Esophagus muscularis mucosa (tissue), 4 donors: ENCODE measurements around the gene SYNGR4. TPM values are rescaled to one million over a fixed set of nuclear protein-coding genes. Genes with fewer than 3 reads are reported as not detected.

Source experiments
- DNase-seq: peaks from one replicate; pipeline ENCODE4 v3.0.0-alpha.2; 2017; ENCODE audit errors: extremely low spot score
- H3K27ac ChIP-seq, 4 donors: fragments of 200-600 bp; sonication (generic); replicated peaks in 1 of 4; 1 replicate in 3 of 4; 2 replicates in 1 of 4; pipeline ENCODE4 v1.5.1; 2016 to 2019; ENCODE audit warnings: mild to moderate bottlenecking in 1 of 4
- H3K27me3 ChIP-seq, 4 donors: fragments of 200-600 bp; sonication (generic); one replicate each; pipeline versions ENCODE4 v1.5.1 to v1.6.0; 2016 to 2019
- H3K36me3 ChIP-seq, 4 donors: fragments of 200-600 bp; sonication (generic); one replicate each; pipeline ENCODE4 v1.5.1; 2016 to 2019
- H3K4me1 ChIP-seq, 4 donors: fragments of 200-600 bp; sonication (generic); one replicate each; pipeline ENCODE4 v1.5.1; 2016 to 2019
- H3K4me3 ChIP-seq, 4 donors: fragments of 200-600 bp; sonication (generic); 1 replicate in 2 of 4; 2 replicates in 2 of 4; pipeline ENCODE4 v1.5.1; 2016 to 2019; ENCODE audit warnings: mild to moderate bottlenecking in 4 of 4, moderate library complexity in 1 of 4
- H3K9me3 ChIP-seq, 4 donors: fragments of 200-600 bp; sonication (generic); 1 replicate in 3 of 4; 2 replicates in 1 of 4; pipeline ENCODE4 v1.5.1; 2016 to 2019
- CTCF ChIP-seq, 3 experiments: fragments of 200-600 bp in 2 of 3; fragments of 450-650 bp in 1 of 3; sonication (generic) in 2 of 3; IDR thresholded peaks; one replicate each; pipeline ENCODE4 v1.5.1; 2017 to 2019; ENCODE audit warnings: antibody characterized with exemption in 3 of 3, mild to moderate bottlenecking in 2 of 3, moderate library complexity in 1 of 3
- EP300 ChIP-seq: sonication (generic); formaldehyde crosslinking; IDR thresholded peaks from one replicate; pipeline ENCODE4 v1.6.1; 2017; ENCODE audit warnings: antibody characterized with exemption
- POLR2A ChIP-seq: fragments of 450-650 bp; IDR thresholded peaks from one replicate; pipeline ENCODE4 v1.6.1; 2017; ENCODE audit warnings: antibody characterized with exemption, moderate library complexity, mild to moderate bottlenecking, low read depth
- POLR2AphosphoS5 ChIP-seq, 2 donors: sonication (generic); formaldehyde crosslinking; IDR thresholded peaks; one replicate each; pipeline ENCODE4 v1.6.1; 2017; ENCODE audit warnings: antibody characterized with exemption in 2 of 2
- WGBS: methylation state at CpG from one replicate; pipeline ENCODE4 v1.1.5; 2018; 5-methylcytosine and 5-hydroxymethylcytosine counted together
- intact Hi-C: fragments of 100-400 bp; cut with DNase I; formaldehyde crosslinking; loops from one replicate; pipeline ENCODE4 v1.15.1; 2023
- total RNA-seq, 4 donors: library from RNA; depleted of rRNA; stranded (reverse); fragments of >200 nt; gene quantifications; one replicate each; pipeline versions ENCODE4 v1.1.0 to v1.2.1, GENCODE V29; 2016

Gene SYNGR4
- total RNA-seq, 4 donors from 2014 or later = not detected

GRCh38 chr19:48330012-48330681, 34.0 kb upstream of the SYNGR4 start:
- Histone ChIP-seq H3K27me3 (no peaks in the 10 kb centered on the region), H3K36me3 (peaks cover 8 to 37% (median 25%) of the 10 kb centered on the region in 4 donors), H3K9me3 (no peaks in the 10 kb centered on the region), H3K4me1 (peaks cover 54 to 78% (median 77%) of the 10 kb centered on the region in 4 donors), H3K4me3 (peak overlapping the region; percentile 41 to 56 (median 44)), H3K27ac (peak overlapping the region; percentile 72 to 80 (median 78))
- TF ChIP-seq POLR2A = no peak
- peak; percentile 35 to 48 for TF ChIP-seq POLR2AphosphoS5 (IDR thresholded peaks at IDR 0.05)
- no peak for DNase-seq
- intact Hi-C loops = no loop called here
- WGBS = 43% methylated on average over 27 of the region's 41 CpGs

- WGBS = 37% methylated on average over 6 of the region's 6 CpGs
- intact Hi-C loops = no loop called here
- peak overlapping the region; percentile 85 to 89 (median 88) for H3K27ac ChIP-seq
Observed at GRCh38 chr19:48332351-48332661, 31.9 kb upstream of the SYNGR4 start.

GRCh38 chr19:48332662-48333466, 31.3 kb upstream of the SYNGR4 start:
- TF ChIP-seq EP300 (no peak), POLR2AphosphoS5 (IDR thresholded peaks at IDR 0.05) (peak; percentile 91 to 92), POLR2A (no peak)
- under 1% methylated on average over 22 of the region's 25 CpGs for WGBS
- Histone ChIP-seq H3K36me3 (peaks cover 8 to 31% (median 20%) of the 10 kb centered on the region in 4 donors), H3K27ac (peak overlapping the region; percentile 85 to 89 (median 88)), H3K4me1 (peaks cover 33 to 53% (median 52%) of the 10 kb centered on the region in 4 donors), H3K4me3 (peak overlapping the region; percentile 51 to 58 (median 52)), H3K27me3 (no peaks in the 10 kb centered on the region), H3K9me3 (no peaks in the 10 kb centered on the region)
- DNase-seq = peak; percentile 98
- intact Hi-C loops = no loop called here

More at GRCh38 chr19:48332351-48332661, 31.9 kb upstream of the SYNGR4 start:
- H3K4me3 ChIP-seq = peak overlapping the region; percentile 51 to 58 (median 52)
- peaks cover 37 to 59% (median 58%) of the 10 kb centered on the region in 4 donors for H3K4me1 ChIP-seq
- no peak for TF ChIP-seq CTCF (IDR thresholded peaks at IDR 0.05)
- no peak for TF ChIP-seq EP300
- TF ChIP-seq POLR2A = no peak
- TF ChIP-seq POLR2AphosphoS5 (IDR thresholded peaks at IDR 0.05) = no peak
- no peak for DNase-seq
- no peaks in the 10 kb centered on the region for H3K9me3 ChIP-seq
- no peaks in the 10 kb centered on the region for H3K27me3 ChIP-seq
- peaks cover 8 to 37% (median 24%) of the 10 kb centered on the region in 4 donors for H3K36me3 ChIP-seq

- 20% methylated on average over 11 of the region's 54 CpGs for WGBS
- Histone ChIP-seq H3K27ac (peak overlapping the region; percentile 85 to 89 (median 88)), H3K9me3 (no peaks in the 10 kb centered on the region), H3K27me3 (no peaks in the 10 kb centered on the region), H3K4me1 (peaks cover 33 to 49% (median 46%) of the 10 kb centered on the region in 4 donors), H3K36me3 (peaks cover 8 to 24% (median 18%) of the 10 kb centered on the region in 4 donors), H3K4me3 (peak overlapping the region; percentile 51 to 58 (median 52))
- peak; percentile 96 for DNase-seq
- TF ChIP-seq EP300 (no peak), POLR2AphosphoS5 (IDR thresholded peaks at IDR 0.05) (peak; percentile 62 to 85), CTCF (IDR thresholded peaks at IDR 0.05) (peak; percentile 88 to 94 (median 89)), POLR2A (no peak)
- intact Hi-C loops = no loop called here
Observed at GRCh38 chr19:48333467-48334384, 30.4 kb upstream of the SYNGR4 start.

- no peak for DNase-seq
- Histone ChIP-seq H3K9me3 (no peaks in the 10 kb centered on the region), H3K27me3 (no peaks in the 10 kb centered on the region), H3K4me3 (no peak overlapping the region), H3K4me1 (peaks cover 6 to 10% (median 10%) of the 10 kb centered on the region in 4 donors), H3K27ac (no peak overlapping the region), H3K36me3 (peaks cover 8 to 23% (median 19%) of the 10 kb centered on the region in 4 donors)
- intact Hi-C loops = no loop called here
- WGBS = 84% methylated on average over 8 of the region's 14 CpGs
- TF ChIP-seq POLR2AphosphoS5 (IDR thresholded peaks at IDR 0.05) (no peak), POLR2A (no peak), CTCF (IDR thresholded peaks at IDR 0.05) (no peak), EP300 (no peak)
Observed at GRCh38 chr19:48338253-48338755, 25.9 kb upstream of the SYNGR4 start.
